Fibroblast of the aortic adventitia (primary cell): ENCODE measurements around the gene RGS7. TPM values are rescaled to one million over a fixed set of nuclear protein-coding genes. Genes with fewer than 3 reads are reported as not detected.

ENCODE experiments used
- DNase-seq: peaks from one replicate; pipeline ENCODE4 v3.0.0-alpha.2; 2010; ENCODE audit warnings: low read depth
- H3K4me3 ChIP-seq: 2 replicates; pipeline ENCODE4 v1.5.1; 2011; ENCODE audit warnings: low read depth, mild to moderate bottlenecking, control low read depth, low read length, moderate library complexity
- total RNA-seq: library from RNA; depleted of rRNA; stranded (reverse); fragments of >200 nt; gene quantifications from 2 replicates; pipeline ENCODE4 v1.2.3, GENCODE V29; 2012; ENCODE audit warnings: low replicate concordance
- TF ChIP-seq, protein P1 (sequence below): IDR thresholded peaks from 2 replicates; pipeline ENCODE4 v1.5.1; 2011; ENCODE audit warnings: mild to moderate bottlenecking, low read length, control low read depth, inconsistent platforms; ENCODE audit not compliant: insufficient read depth

Gene RGS7
- total RNA-seq, 1 donor: 0.63 TPM

DNA sequence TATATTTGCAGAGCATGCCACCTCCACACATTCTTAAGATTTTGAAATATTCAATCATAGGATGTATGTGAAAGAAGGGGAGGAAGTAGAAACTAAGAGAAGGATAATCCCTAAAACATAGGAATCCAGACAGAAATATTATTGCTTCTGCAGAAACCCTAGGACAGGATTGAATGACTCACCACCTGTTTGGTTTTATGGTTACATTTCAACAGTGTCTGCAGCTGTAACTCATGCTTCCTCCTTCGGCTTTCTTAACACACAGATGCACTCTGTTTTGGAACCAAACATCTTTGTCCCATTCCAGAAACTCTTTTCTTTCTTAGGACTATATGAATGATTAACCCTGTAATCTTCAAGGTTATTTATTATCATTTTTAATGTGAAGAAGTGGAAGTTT is 20.7 kb downstream of the RGS7 start:
- DNase-seq: no peak
- TF ChIP-seq, protein P1, sequence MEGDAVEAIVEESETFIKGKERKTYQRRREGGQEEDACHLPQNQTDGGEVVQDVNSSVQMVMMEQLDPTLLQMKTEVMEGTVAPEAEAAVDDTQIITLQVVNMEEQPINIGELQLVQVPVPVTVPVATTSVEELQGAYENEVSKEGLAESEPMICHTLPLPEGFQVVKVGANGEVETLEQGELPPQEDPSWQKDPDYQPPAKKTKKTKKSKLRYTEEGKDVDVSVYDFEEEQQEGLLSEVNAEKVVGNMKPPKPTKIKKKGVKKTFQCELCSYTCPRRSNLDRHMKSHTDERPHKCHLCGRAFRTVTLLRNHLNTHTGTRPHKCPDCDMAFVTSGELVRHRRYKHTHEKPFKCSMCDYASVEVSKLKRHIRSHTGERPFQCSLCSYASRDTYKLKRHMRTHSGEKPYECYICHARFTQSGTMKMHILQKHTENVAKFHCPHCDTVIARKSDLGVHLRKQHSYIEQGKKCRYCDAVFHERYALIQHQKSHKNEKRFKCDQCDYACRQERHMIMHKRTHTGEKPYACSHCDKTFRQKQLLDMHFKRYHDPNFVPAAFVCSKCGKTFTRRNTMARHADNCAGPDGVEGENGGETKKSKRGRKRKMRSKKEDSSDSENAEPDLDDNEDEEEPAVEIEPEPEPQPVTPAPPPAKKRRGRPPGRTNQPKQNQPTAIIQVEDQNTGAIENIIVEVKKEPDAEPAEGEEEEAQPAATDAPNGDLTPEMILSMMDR: no peak

DNA sequence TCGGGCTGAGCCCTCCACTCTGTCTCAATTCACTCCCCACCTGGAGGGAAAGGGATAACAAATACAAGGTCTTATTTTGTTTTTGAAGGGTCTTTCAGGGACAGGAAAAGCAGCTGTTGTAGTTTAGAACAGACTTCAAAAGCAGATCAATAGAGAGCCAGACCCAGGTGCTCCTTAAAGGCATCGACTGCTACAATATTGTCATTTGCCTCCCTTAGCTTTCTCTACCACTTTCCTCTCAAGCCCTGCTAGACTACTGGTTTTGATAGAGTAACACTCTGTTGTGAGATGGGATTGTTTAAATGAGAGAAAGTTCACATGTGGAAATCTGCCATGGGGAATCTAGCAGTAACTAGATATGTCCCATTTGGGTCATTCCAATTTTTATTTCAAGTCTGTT is 24.0 kb downstream of the RGS7 start:
- TF ChIP-seq, protein P1: no peak
- DNase-seq: no peak
- no peak overlapping the region for H3K4me3 ChIP-seq

More for the DNA sequence above, 20.7 kb downstream of the RGS7 start:
- H3K4me3 ChIP-seq: no peak overlapping the region

DNA sequence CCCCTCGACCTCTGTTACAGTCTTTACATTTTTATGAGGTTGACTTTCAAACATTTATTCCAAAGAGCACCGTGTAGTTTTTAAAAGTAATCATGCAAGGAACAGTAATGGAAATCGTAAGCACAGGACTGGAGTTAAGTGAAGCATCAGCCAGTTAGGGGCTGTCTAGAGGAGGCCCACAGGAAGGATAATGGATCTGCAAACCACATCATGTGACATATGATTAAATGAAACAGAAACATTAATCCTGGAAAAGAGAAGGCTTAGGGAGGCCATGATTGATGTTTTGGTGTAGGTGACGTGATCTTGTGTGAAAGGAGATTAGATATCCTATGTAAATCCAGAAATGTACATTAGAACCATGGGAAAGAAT is 25.0 kb downstream of the RGS7 start:
- TF ChIP-seq, protein P1: no peak
- H3K4me3 ChIP-seq: no peak overlapping the region
- no peak for DNase-seq

DNA sequence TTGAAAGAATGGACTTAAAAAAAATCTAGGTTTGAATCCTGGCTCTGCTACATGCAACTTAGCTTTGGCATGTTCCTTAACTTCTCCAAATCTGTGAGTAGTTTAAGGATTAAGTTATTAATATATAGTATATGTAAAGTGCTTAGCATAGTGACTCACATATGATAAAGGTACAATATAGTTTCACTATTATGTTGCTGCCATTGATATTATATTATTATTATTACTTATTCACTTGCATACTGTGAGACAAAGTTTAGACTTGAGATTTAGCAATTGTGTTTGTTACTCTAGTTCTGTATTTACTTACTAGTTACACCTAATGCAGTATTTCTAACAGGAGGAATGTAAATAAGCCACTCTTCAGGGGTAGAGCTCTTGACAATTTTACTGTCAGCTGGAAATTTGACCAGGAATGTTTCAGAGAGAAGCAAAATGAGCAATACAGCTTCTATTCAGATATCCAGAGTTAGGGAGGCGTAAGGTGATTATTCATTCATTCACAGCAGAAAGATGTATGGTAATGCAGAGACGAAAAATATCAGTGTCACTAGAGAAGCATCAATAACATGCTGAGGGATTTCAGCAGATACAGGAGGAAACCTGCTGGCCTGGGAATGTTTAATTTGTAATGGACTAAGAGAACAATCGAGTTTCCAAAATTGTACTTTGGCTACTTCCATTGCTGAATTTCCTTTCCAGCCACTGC is 25.5 kb downstream of the RGS7 start:
- TF ChIP-seq, protein P1: no peak
- no peak overlapping the region for H3K4me3 ChIP-seq
- no peak for DNase-seq

DNA sequence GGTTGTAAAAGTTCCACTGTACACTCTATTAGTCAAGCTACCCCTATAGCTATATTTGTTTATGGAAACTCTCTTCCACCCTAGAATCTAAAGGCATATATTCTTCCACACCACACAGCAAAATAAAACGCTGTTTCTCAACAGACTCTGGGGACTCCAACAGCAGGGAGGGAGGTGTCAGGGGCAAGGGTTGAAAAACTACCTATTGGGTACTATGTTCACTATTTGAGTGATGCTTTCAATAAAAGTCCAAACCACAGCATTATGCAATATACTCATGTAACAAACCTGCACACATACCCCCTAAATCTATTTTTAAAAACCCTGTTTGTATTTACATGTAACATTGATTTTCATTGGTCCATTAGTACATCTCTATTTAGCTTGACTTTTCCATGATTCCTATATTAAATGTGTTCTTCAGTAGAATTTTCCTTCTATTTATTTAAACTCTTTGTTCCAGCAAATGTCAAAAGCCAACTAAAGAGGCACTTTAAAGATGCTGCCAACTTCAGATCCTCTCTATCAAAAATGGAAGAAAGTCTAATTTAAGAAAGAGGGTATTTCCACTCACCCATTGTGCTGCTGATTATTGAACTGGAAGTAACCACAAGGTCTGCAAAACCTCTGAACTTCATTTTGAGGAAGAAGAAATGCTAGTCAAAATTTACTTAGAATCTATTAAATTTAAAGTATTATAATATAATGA is 26.2 kb downstream of the RGS7 start:
- TF ChIP-seq, protein P1: no peak

DNA sequence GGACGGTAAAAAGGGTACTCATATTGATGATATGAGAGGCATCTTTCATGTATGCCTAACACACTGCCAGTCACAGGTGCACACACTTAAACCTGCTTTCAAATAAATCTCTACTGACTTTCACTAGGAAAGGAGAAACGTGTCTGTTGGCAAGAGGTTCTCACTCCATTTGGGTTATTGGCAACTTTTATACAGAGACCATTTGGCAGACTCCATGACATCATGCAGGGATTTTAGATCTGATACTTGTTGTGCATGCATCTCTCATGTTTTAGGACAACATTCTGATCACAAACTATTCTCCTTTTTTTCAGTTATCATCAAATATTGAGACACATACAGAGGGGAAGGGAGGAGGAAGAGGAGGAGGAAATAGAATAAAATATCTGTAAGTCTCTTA is 31.5 kb downstream of the RGS7 start:
- DNase-seq: no peak
- H3K4me3 ChIP-seq: no peak overlapping the region
- TF ChIP-seq, protein P1: no peak

More for the DNA sequence above, 26.2 kb downstream of the RGS7 start:
- no peak overlapping the region for H3K4me3 ChIP-seq
- no peak for DNase-seq
